K562 (cell line): Measurements from ENCODE around the gene RGS7. TPM values are rescaled to one million over a fixed set of nuclear protein-coding genes. Genes with fewer than 3 reads are reported as not detected.

Experiments used
- ATAC-seq: fragments of 200-7000 bp; cut with Tn5 transposase; 3 replicates; pipeline ENCODE4 v1.9.1; 2020; ENCODE audit warnings: moderate library complexity
- BruUV-seq: library from RNA; stranded (reverse); fragments of 400-500 nt; replicated peaks from 2 replicates; lab custom pipeline; 2021; lab: Mats Ljungman, UMichigan
- CTCF ChIA-PET: fragments of 300-600 bp; formaldehyde crosslinking; extraction: SDS; loops from one replicate; lab custom pipeline; 2021; ENCODE audit warnings: low intra/inter-chr PET ratio; lab: Yijun Ruan, JAX
- POLR2A ChIA-PET: fragments of 300-600, 350-650 bp; sonication (Branson Sonifier 250); formaldehyde crosslinking; extraction: SDS; loops from one replicate; lab custom pipeline; 2021; ENCODE audit warnings: antibody characterized with exemption, inconsistent platforms; lab: Yijun Ruan, JAX
- DNase-seq, 4 experiments: peaks; one replicate each; pipeline versions ENCODE4 v3.0.0 to v3.0.0-alpha.2; 2011 to 2018; ENCODE audit warnings: low spot score in 3 of 4, mixed read lengths in 3 of 4; ENCODE audit errors: extremely low read depth in 1 of 4
- FAIRE-seq: peaks from 2 replicates; lab custom pipeline; 2011; peaks lifted over from hg19 to GRCh38; lab: Jason Lieb, UNC
- H2AFZ ChIP-seq: 2 replicates; pipeline ENCODE4 v1.6.0; 2011; ENCODE audit warnings: low read depth, low read length, control low read depth, inconsistent platforms
- H3K27ac ChIP-seq: fragments of 200-600 bp; 3 replicates; pipeline ENCODE4 v1.8.0; 2011; ENCODE audit warnings: low read depth, mild to moderate bottlenecking, control low read depth, inconsistent platforms, low read length, moderate library complexity, mixed read lengths; ENCODE audit errors: extremely low read depth
- H3K27me3 ChIP-seq, 2 experiments: fragments of 300-600 bp in 1 of 2; 2 replicates in 1 of 2; 3 replicates in 1 of 2; pipeline versions ENCODE4 v1.6.0 to v1.8.0; 2011; ENCODE audit warnings: inconsistent platforms in 2 of 2, low read length in 2 of 2, mild to moderate bottlenecking in 1 of 2, mixed read lengths in 1 of 2, moderate library complexity in 1 of 2; ENCODE audit not compliant: control insufficient read depth in 2 of 2, insufficient read depth in 2 of 2
- H3K36me3 ChIP-seq: fragments of 300-600 bp; 3 replicates; pipeline ENCODE4 v1.8.0; 2011; ENCODE audit warnings: mild to moderate bottlenecking, low read length, inconsistent platforms; ENCODE audit not compliant: control insufficient read depth, insufficient read depth
- H3K4me1 ChIP-seq, 2 experiments: fragments of 200-600 bp in 1 of 2; replicated peaks in 1 of 2; 2 replicates in 1 of 2; 3 replicates in 1 of 2; pipeline versions ENCODE4 v1.5.1 to v1.8.0; 2011; ENCODE audit warnings: inconsistent platforms in 2 of 2, low read length in 2 of 2, mild to moderate bottlenecking in 1 of 2, mixed read lengths in 1 of 2, moderate library complexity in 1 of 2; ENCODE audit not compliant: control insufficient read depth in 2 of 2, insufficient read depth in 2 of 2
- H3K4me2 ChIP-seq: 2 replicates; pipeline ENCODE4 v1.6.1; 2011; ENCODE audit warnings: low read length, control low read depth, inconsistent platforms, mixed read lengths; ENCODE audit not compliant: insufficient read depth
- H3K4me3 ChIP-seq: fragments of 200-600 bp; sonication (generic), shearing (Covaris generic); 2 replicates; pipeline ENCODE4 v1.5.1; 2016; ENCODE audit warnings: control low read depth, inconsistent platforms
- H3K79me2 ChIP-seq: fragments of 200-600 bp; 3 replicates; pipeline ENCODE4 v1.8.0; 2011; ENCODE audit warnings: low read length, inconsistent platforms; ENCODE audit not compliant: control insufficient read depth, insufficient read depth
- H3K9ac ChIP-seq, 2 experiments: 2 replicates each; pipeline versions ENCODE4 v1.6.0 to v1.6.1; 2011; ENCODE audit warnings: low read depth in 2 of 2, low read length in 2 of 2, control low read depth in 1 of 2, inconsistent platforms in 1 of 2, mild to moderate bottlenecking in 1 of 2, mixed read lengths in 1 of 2; ENCODE audit not compliant: insufficient read depth in 1 of 2
- H3K9me1 ChIP-seq: one replicate; pipeline ENCODE4 v1.6.0; 2011; ENCODE audit warnings: inconsistent platforms, mild to moderate bottlenecking, low read length, moderate library complexity; ENCODE audit not compliant: control insufficient read depth, insufficient read depth
- H3K9me3 ChIP-seq: replicated peaks from 2 replicates; pipeline ENCODE4 v1.5.1; 2011; ENCODE audit warnings: low read depth, low read length, inconsistent platforms; ENCODE audit not compliant: control insufficient read depth, insufficient read depth
- H4K20me1 ChIP-seq: replicated peaks from 2 replicates; pipeline ENCODE4 v1.6.1; 2011; ENCODE audit warnings: low read length, inconsistent platforms, mixed read lengths; ENCODE audit not compliant: control insufficient read depth, insufficient read depth
- BRD9 ChIP-seq: fragments of 450-650 bp; IDR thresholded peaks from 2 replicates; pipeline ENCODE4 v1.6.1; 2018; ENCODE audit warnings: low read depth; ENCODE audit not compliant: partially characterized antibody
- DACH1 ChIP-seq: fragments of 450-650 bp; IDR thresholded peaks from 2 replicates; pipeline ENCODE4 v1.6.1; 2018; ENCODE audit not compliant: partially characterized antibody
- IFI16 ChIP-seq: fragments of 250-450 bp; sonication (Bioruptor Pico); IDR thresholded peaks from 2 replicates; pipeline ENCODE4 v2.1.2; 2022; ENCODE audit warnings: mild to moderate bottlenecking, inconsistent platforms
- KAT8 ChIP-seq: fragments of 450-650 bp; IDR thresholded peaks from 2 replicates; pipeline ENCODE4 v1.6.1; 2016; ENCODE audit warnings: low read depth, mild to moderate bottlenecking
- NR4A1 ChIP-seq, 2 experiments: fragments of 250-450 bp in 1 of 2; fragments of 450-650 bp in 1 of 2; sonication (Bioruptor Pico) in 1 of 2; IDR thresholded peaks; 2 replicates each; pipeline versions ENCODE4 v1.4.0 to v1.6.1; 2016 to 2020; ENCODE audit warnings: mild to moderate bottlenecking in 2 of 2, missing compliant biosample characterization in 1 of 2, missing genetic modification characterization in 1 of 2, moderate library complexity in 1 of 2
- SMC3 ChIP-seq: conservative IDR thresholded peaks from 2 replicates; pipeline ENCODE4 v1.6.1; 2011; ENCODE audit warnings: low read depth, low read length, improper control_type of control experiment; ENCODE audit not compliant: insufficient read depth
- SOX6 ChIP-seq: fragments of 450-650 bp; IDR thresholded peaks from 2 replicates; pipeline ENCODE4 v1.6.1; 2014; ENCODE audit warnings: mild to moderate bottlenecking
- ZHX1 ChIP-seq: fragments of 150-350 bp; conservative IDR thresholded peaks from 2 replicates; pipeline ENCODE4 v1.6.1; 2014; ENCODE audit warnings: low read length
- ZNF175 ChIP-seq: fragments of 200-800 bp; sonication (Bioruptor generic); IDR thresholded peaks from 2 replicates; pipeline ENCODE4 v1.6.1; 2016; ENCODE audit warnings: low read depth, mild to moderate bottlenecking, missing genetic modification characterization, missing compliant biosample characterization
- ZNF217 ChIP-seq: sonication (generic); formaldehyde crosslinking; IDR thresholded peaks from 2 replicates; pipeline ENCODE4 v1.8.0; 2022; ENCODE audit warnings: mild to moderate bottlenecking, missing genetic modification reagents
- ZNF592 ChIP-seq: fragments of 450-650 bp; IDR thresholded peaks from 2 replicates; pipeline ENCODE4 v1.6.1; 2017; ENCODE audit warnings: antibody characterized with exemption, mild to moderate bottlenecking
- WGBS: fragments of 100-300 bp; shearing (Covaris generic); methylation state at CpG from one replicate; pipeline ENCODE4 v1.1.6; 2016; ENCODE audit warnings: low coverage, mixed read lengths; ENCODE audit not compliant: insufficient coverage; ENCODE audit errors: missing lambda C conversion rate; 5-methylcytosine and 5-hydroxymethylcytosine counted together
- in situ Hi-C: fragments of 300-500 bp; cut with MboI; formaldehyde crosslinking; loops from 4 replicates; pipeline ENCODE4 v1.15.0; 2018; ENCODE audit warnings: inconsistent platforms, mixed read lengths
- intact Hi-C: fragments of 100-400 bp; cut with micrococcal nuclease; formaldehyde crosslinking; loops from 2 replicates; pipeline ENCODE4 v1.14.2; 2022
- polyA plus RNA-seq, 8 experiments: library from polyadenylated mRNA; depleted of rRNA in 4 of 8; stranded (reverse) in 5 of 8; unstranded in 3 of 8; fragments of >200 nt; fragmentation: Nextera tagmentation in 2 of 8; fragmentation: Illumina TruSeq in 1 of 8; extraction: Ambion mirVana in 2 of 8; extraction: Trizol in 1 of 8; gene quantifications; 2 replicates each; pipeline versions ENCODE4 v1.2.1 to v1.2.3, GENCODE V29; 2011 to 2014; ENCODE audit warnings: inconsistent platforms in 1 of 8, missing spikeins in 1 of 8
- total RNA-seq, 7 experiments: library from RNA; depleted of rRNA in 6 of 7; stranded (reverse); fragments of >200 nt in 6 of 7; fragmentation: Illumina TruSeq in 2 of 7; extraction: Trizol in 2 of 7; gene quantifications; 2 replicates each; pipeline versions ENCODE4 v1.2.1 to v1.2.3, GENCODE V29; 2011 to 2021; ENCODE audit warnings: low replicate concordance in 1 of 7
- TF ChIP-seq, protein P1 (sequence below): IDR thresholded peaks from 2 replicates; pipeline ENCODE4 v1.6.1; 2016; ENCODE audit warnings: missing genetic modification characterization, missing compliant biosample characterization

Gene RGS7
- total and polyA plus RNA-seq, 9 of the 15 experiments (the other 6 are each of a cell fraction or from before 2014, with no cell fraction given): not detected

- no peak for TF ChIP-seq DACH1
- no peak for TF ChIP-seq ZNF217 (CRISPR knock-in tag)
- no peak for TF ChIP-seq SMC3
- no peak for TF ChIP-seq KAT8
- no peak for TF ChIP-seq BRD9
- TF ChIP-seq SOX6: no peak
Measured at GRCh38 chr1:241215683-241216082, 141.3 kb downstream of the RGS7 start (continued).

DNA sequence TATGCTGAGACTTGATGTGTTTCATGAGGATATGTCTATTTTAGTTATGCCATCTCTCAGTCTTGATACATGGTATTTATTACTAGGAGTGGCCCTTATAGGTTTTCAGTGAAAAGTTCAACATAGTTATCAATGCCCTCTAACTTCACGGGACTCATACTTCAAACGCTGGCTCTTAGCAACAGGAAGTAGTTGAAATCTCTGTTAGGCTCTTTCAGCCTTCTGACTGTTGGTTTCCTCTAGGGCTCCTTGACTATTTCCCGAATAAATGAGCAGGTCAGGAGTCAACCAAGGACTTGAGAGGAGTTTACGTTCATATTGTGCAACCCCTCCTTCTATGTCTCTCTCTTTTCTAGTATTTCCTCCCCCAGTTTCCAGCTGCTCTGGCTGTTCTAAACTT, 141.8 kb downstream of the RGS7 start:
- DNase-seq: no peak
- FAIRE-seq: no peak
- no peaks in the 10 kb centered on the region for H3K9me1 ChIP-seq
- 0% methylated on average over 4 of the region's 4 CpGs for WGBS
- no peak overlapping the region for H3K9ac ChIP-seq
- intact Hi-C loops: no loop called here
- CTCF ChIA-PET: no interaction called here
- H4K20me1 ChIP-seq: no peaks in the 10 kb centered on the region
- no peak overlapping the region for H3K4me2 ChIP-seq
- no peaks in the 10 kb centered on the region for H3K4me1 ChIP-seq
- BruUV-seq: no TSS peak
- no peak overlapping the region for H3K27ac ChIP-seq
- H2AFZ ChIP-seq: no peak overlapping the region
- H3K4me3 ChIP-seq: no peak overlapping the region
- ATAC-seq: no peak
- in situ Hi-C loops: no loop called here
- H3K79me2 ChIP-seq: no peaks in the 10 kb centered on the region
- no peaks in the 10 kb centered on the region for H3K36me3 ChIP-seq
- H3K9me3 ChIP-seq: no peaks in the 10 kb centered on the region
- POLR2A ChIA-PET: no interaction called here
- H3K27me3 ChIP-seq: no peaks in the 10 kb centered on the region
- TF ChIP-seq ZHX1 (no peak), NR4A1 (CRISPR knock-in tag; IDR thresholded peaks at IDR 0.05) (no peak), NR4A1 (tag; IDR thresholded peaks at IDR 0.05) (no peak), ZNF592 (no peak), IFI16 (no peak), ZNF175 (CRISPR knock-in tag) (no peak)
- TF ChIP-seq, protein P1, sequence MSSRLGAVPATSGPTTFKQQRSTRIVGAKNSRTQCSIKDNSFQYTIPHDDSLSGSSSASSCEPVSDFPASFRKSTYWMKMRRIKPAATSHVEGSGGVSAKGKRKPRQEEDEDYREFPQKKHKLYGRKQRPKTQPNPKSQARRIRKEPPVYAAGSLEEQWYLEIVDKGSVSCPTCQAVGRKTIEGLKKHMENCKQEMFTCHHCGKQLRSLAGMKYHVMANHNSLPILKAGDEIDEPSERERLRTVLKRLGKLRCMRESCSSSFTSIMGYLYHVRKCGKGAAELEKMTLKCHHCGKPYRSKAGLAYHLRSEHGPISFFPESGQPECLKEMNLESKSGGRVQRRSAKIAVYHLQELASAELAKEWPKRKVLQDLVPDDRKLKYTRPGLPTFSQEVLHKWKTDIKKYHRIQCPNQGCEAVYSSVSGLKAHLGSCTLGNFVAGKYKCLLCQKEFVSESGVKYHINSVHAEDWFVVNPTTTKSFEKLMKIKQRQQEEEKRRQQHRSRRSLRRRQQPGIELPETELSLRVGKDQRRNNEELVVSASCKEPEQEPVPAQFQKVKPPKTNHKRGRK (tag): no peak
